GM19043 (cell line): Measurements from ENCODE around the gene CEND1.

Experiments used
- ATAC-seq: cut with Tn5 transposase; IDR thresholded peaks from one replicate; pipeline ENCODE4 v1.9.1; 2021; ENCODE audit warnings: low read depth; ENCODE audit not compliant: unreplicated experiment

The CEND1 gene

GRCh38 chr11:779955-780532 lies 9.8 kb downstream of the CEND1 start:
- ATAC-seq, result no peak

GRCh38 chr11:778976-779954 lies 10.6 kb downstream of the CEND1 start:
- ATAC-seq, result no peak

- ATAC-seq, result peak; percentile 84
Measured at GRCh38 chr11:777288-778255, 12.3 kb downstream of the CEND1 start, which contains the start of gene GATD1. Gene GATD1, minus strand, starts transcription at chr11:777487. Its CDS starts 25 bp downstream, at chr11:777462.

- peak; percentile 21 for ATAC-seq
Measured at GRCh38 chr11:776561-777287, 13.2 kb downstream of the CEND1 start.

- no peak for ATAC-seq
Measured at GRCh38 chr11:776263-776560, 13.7 kb downstream of the CEND1 start.

- ATAC-seq, result no peak
Measured at GRCh38 chr11:774873-775592, 14.9 kb downstream of the CEND1 start.

- ATAC-seq, result no peak
Measured at GRCh38 chr11:773830-774229, 16.1 kb downstream of the CEND1 start.

GRCh38 chr11:773425-773824 lies 16.5 kb downstream of the CEND1 start:
- no peak for ATAC-seq

- no peak for ATAC-seq
Measured at GRCh38 chr11:772429-773390, 17.2 kb downstream of the CEND1 start.

- no peak for ATAC-seq
Measured at GRCh38 chr11:771617-772204, 18.2 kb downstream of the CEND1 start.

- no peak for ATAC-seq
Measured at GRCh38 chr11:770642-771616, 19.0 kb downstream of the CEND1 start.

- ATAC-seq, result no peak
Measured at GRCh38 chr11:769887-770641, 19.8 kb downstream of the CEND1 start.

- no peak for ATAC-seq
Measured at GRCh38 chr11:767238-767637, 22.7 kb downstream of the CEND1 start.

GRCh38 chr11:766936-767210 lies 23.0 kb downstream of the CEND1 start:
- ATAC-seq, result no peak

GRCh38 chr11:766106-766935 lies 23.6 kb downstream of the CEND1 start:
- no peak for ATAC-seq

GRCh38 chr11:765802-766091 lies 24.1 kb downstream of the CEND1 start:
- no peak for ATAC-seq
